Stimulated activated CD8-positive, alpha-beta memory T cell treated with anti-CD3 and anti-CD28 coated beads, Interleukin-12 subunit alpha, Interleukin-12 subunit beta, amount 100 ng/mL, for 24 hours (primary cell): ENCODE data around the gene RPL29.
"Not testable (repeated sequence)": the region's sequence is repeated elsewhere in the genome, so short reads cannot be mapped to it uniquely, and the experiment has no call there.

Source experiments
- DNase-seq: peaks from one replicate; pipeline ENCODE4 v3.0.0-alpha.2; 2020; ENCODE audit errors: extremely low read depth

The RPL29 gene

DNA sequence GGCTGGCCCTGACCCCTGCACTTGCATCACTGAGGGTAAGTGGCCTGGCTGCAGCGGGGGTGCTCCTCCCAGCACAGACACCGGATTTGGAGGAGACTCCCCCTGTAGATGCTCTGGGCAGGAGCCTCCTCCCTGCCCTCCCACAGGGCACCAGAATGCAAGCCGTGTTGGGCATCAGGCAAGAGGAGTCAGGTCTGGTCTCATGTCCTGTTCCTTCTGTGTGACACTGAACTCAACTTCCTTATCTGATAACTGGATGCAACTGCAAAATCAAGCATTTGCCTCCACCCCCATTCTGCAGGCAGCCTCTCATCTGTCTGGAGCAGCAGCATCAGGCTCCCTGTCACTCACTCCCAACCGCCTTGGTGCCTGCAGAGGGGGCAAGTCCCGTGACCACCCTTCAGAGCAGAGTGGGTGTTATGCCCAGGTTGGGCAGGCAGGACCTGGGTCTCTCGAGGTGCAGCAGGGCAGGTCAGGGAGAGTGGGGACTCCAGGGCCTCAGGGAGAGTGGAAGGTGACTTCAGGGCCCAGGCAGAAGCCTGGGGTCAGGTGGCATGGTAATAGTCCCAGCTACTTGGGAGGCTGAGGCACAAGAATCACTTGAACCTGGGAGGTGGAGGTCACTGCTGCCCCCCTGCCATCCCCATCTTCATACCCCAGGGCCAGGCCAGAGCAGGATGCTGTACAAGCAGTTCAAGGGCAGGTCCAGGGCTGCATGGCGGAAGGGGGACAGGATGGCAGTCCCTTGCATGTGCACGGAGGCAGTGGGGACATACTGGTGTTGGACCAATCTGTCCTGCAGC lies 10.5 kb upstream of the RPL29 start:
- no peak for DNase-seq

DNA sequence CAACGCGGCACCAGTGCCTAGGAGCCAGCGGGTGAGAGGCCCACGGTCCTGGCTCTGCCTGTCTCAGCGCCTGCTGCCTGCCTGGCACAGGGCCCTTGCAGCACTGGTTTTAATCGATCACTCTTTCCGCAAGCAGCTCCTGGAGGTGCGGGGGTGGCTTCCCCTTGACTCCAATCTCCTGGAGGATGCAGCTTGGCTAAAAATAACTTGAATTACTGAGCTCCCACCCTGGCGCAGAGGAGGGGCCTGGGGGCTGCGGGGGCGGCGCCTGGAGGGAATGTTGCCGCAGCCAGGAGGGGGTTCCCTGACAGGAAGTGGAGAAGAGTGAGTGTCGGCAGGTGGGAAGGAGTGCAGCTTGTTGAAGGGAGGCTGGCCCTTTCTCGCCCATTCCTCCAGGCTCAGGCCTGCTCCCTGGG lies 9.9 kb upstream of the RPL29 start:
- no peak for DNase-seq

DNA sequence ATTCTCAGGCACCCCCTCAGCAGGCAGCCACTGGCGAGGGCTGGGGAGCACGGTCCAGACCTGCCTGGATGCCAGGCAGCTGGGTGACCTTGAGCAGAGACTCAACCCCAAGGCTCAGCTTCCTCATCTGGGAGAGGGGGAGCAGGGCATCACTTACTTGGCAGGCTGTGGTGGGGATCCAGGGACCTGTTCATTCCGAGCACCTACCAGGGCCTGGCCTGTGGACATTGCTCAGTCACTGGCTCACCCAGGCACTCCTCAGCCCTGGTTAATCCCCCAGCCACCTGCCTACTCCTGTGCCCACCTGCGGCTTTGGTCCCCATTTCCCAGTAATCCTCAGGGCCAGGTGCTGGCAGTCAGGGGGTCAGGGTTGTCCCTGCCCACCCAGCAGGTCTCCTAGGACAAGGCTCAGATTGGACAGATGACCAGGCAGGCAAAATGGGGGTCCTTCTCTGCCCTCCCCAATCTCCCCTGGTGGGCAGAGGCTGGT lies 9.3 kb upstream of the RPL29 start:
- DNase-seq = no peak

DNA sequence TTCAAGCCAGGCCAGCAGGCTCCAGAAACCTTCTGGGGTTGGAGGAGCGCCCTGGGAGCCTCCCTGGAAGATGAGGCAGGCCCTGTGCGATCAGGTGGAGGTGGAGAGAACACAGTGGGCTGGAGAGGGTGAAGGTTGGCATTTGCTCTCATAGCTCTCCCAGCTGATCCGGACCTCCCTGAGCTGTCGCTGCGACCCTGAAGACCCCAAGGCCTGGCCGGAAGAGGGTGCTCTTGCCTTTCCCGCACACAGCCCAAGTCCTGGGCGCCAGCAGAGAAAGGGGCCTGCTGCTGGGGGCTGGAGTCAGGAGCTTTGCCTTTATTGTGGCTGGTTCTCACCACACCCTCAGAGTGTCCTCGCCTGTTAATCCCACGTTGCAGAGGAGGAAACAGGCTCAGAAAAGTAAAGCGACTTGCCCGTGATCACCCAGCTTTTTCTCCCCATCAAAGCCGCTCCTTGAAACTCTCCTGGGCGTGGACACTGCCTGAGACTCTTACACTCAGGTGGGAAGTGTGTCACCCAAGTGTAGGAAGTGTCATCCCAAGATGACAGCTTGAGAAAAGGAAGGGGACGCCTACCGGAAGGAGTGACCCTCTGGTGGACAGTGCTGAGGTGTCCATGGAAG lies 8.6 kb upstream of the RPL29 start:
- no peak for DNase-seq

DNA sequence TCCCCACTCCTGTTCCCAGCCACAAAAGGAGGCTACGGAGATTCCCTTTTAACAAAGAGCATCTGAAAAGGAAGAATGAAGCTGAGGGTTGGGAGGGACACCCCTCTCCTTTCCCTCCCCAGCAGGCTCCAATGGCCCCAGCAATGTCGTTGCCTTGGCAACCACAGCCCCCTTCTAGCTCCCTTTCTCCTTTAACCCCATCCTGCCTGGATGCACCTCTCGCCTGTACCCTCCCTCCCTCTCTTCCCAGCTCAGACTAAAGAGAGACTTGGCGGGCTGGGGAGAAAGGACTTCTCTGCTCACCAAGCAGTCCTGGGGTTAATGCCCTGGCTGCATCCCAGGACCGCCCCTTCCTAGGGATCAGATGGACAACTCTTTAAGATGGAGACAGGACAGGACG lies 7.1 kb upstream of the RPL29 start:
- no peak for DNase-seq

DNA sequence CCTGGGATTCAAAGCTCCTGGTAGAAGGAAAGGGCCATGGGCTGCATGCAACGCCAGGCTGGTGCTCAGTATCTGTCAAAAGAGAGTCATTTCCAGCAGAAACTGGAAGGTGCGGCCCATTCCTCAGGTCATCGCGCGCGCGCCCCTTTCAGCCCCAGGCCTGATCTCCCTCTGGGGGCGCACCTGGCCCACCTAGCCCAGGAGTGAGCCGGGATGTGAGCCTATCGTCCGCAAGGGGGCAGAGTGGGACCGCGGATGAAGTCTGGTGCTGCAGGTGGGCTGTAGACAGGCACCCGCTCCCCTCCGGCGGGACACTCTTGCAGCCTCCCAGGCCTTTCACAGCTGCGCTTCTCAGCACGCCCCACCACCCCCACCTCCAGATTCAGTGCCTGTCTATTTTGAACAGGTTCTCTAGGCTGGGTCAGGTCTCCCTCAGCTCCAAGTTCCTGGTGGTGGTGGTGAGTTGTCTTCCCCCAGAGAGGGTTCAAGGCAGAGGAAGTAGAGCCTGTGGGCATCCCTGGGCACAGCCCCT lies 5.8 kb upstream of the RPL29 start:
- DNase-seq = peak; percentile 65

DNA sequence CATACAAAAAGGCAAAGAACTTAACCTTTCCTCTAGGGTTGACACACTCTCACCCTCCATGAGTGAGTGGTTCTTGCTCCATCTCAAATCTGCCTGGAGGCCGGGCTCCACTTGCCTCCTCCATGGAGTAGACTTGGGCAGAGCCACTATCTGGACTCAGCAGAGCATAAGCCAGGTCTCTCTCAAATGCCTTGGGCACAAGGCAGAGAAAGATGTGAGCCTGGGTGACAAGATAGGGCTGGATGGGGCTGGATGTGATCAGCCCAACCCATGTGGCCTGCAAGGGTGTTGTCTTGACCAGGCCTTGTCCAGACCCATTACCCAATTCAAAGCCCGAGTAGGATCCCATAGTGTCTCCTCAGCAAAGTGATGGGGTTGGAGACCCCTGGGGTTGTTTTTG lies 4.2 kb upstream of the RPL29 start:
- no peak for DNase-seq

DNA sequence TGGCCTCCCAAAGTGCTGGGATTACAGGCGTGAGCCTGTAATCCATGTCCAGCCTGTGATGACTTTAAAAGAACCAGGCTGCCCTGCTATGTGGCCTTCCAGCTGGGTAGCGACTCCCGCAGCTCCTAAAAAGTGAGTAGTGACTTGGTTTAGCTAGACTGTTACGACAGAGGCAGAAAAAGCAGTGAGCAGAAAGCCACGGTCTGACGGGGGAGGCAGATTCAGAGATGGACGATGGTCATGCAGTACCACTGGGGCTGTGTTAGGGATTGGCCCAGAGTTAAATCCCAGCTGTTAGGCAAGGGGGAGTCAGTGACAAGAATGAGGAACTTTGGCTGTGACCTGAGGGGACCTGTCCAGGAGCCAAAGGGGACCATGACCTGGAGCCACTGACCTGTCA lies 3.1 kb upstream of the RPL29 start:
- DNase-seq = no peak

DNA sequence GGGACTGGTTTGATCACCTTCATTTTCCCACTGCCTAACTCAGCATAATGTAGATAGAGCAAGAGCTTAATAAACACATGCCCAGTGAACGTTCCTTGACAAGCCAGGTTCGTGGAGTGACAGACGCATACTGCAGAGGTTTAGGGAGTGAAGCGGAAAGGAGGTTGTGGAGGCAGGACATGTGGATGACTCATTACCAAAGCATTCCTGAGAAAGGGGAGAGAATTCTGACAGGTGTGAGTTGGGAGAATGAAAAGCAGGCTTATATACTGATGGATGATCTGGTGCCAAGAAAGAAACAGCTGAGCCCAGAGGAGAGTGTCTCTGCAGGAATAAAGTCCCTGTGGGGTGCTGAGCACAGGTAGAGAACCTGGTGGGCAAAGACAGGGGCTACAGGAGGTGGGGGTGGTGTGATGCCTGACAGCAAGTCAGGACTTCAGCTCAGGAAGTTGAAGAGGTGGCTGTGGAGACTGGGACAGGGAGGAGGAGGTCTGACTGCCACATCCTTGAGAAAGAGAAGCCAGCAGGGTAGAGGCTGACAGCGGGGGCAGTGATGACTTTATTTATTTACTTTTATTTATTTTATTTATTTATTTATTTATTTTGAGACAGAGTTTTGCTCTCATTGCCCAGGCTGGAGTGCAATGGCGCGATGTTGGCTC lies 2.4 kb upstream of the RPL29 start:
- DNase-seq = no peak

DNA sequence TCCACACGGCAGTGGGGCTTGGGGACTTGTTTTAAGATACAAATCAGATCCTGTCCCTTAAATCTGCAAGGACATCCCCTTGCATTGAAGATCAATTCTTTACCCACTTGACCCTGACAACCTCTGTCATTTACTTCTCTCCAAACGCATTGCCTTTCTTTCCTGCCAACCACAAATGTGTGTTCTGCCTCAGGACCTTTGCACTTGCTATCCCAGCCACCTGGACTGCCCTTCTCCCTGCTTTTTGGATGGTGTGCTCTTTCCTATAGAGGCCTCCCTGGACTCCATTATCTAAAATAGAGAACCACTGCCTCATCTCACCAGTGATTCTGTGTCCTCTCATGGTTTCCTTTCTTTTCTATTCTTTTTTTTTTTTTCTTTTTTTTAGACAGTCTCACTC lies 1.5 kb upstream of the RPL29 start:
- DNase-seq = no peak

DNA sequence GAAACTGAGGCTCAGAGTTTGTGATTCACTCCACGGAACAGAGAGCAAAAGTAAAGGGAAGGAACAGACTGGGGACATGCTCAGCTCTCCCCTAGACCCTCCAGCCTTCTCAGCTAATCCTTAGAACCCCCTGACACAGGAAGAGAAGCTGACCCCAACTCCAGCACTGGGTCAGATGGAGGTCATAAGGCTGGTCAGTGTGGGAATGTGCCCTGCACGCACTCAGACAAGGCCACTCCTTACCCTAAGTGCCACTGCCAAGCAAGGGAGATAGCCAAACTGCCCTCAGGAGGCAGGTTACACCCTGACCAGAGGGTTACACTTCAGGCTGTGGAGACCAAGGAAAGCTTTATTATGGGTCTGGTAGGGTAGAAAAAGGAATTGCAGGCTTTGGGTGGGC lies 1.2 kb downstream of the RPL29 start:
- no peak for DNase-seq

DNA sequence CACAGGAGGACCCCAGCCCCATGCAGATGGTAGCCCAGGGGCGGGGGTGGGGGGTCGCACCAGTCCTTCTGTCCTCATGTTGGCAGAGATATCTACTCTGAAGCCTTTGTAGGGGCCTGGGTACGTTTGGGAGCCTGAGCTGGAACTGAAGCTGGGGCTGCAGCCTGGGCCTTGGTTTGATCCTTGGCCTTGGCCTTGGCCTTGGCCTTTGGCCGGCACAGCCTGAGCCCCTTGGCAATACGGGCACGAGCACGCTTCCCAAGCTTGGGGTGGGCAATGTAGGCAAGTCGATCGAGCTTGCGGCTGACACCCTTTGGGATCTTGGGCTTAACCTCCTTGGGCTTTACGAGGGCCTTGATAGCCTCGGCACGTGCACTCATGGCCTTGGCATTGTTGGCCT lies 2.0 kb downstream of the RPL29 start:
- DNase-seq = not testable (repeated sequence)

DNA sequence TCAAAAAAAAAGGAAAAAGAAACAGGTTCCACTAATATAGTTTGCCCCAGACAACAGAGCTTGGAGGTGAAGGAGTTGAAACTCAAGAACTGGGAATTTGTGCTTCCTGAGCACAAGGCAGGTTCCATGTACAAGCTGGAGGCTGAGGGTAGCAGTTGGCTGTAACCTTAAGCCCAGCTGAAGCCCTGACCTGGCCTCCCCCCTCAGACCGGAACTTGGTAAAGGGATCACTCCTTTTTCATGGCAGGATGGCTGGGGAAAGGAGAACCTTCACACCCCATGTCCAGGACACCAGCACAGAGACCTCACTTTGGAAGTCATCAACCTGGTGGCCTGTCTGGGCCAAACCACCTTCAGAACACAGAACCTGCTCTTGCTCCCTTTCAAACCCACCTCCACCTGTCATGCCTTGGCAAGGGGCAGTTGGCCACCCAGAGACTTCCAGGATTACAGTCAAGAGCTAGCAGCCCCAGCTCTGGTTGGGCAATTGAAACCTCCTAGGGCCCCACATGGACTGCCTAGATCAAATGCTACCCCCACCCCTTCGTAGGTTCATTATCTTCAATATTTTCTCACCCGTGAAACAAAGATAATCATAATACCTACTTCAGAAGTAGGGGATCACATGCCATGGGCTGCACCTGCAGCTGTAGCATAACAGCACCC lies 3.5 kb downstream of the RPL29 start:
- DNase-seq = no peak

DNA sequence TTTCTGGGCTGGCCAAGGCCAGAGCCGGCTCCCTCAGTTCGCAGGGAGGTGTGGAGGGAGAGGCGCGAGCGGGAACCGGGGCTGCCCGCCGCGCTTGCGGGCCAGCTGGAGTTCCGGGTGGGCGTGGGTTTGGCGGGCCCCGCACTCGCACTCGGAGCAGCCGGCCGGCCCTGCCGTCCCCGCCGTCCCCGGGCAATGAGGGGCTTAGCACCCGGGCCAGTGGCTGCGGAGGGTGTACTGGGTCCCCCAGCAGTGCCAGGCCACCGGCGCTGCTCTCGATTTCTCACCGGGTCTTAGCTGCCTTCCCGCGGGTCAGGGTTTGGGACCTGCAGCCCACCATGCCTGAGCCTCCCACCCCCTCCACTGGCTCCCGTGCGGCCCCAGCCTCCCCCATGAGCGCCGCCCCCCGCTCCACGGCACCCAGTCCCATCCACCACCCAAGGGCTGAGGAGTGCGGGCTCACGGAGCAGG lies 5.2 kb downstream of the RPL29 start:
- DNase-seq = not testable (repeated sequence)

DNA sequence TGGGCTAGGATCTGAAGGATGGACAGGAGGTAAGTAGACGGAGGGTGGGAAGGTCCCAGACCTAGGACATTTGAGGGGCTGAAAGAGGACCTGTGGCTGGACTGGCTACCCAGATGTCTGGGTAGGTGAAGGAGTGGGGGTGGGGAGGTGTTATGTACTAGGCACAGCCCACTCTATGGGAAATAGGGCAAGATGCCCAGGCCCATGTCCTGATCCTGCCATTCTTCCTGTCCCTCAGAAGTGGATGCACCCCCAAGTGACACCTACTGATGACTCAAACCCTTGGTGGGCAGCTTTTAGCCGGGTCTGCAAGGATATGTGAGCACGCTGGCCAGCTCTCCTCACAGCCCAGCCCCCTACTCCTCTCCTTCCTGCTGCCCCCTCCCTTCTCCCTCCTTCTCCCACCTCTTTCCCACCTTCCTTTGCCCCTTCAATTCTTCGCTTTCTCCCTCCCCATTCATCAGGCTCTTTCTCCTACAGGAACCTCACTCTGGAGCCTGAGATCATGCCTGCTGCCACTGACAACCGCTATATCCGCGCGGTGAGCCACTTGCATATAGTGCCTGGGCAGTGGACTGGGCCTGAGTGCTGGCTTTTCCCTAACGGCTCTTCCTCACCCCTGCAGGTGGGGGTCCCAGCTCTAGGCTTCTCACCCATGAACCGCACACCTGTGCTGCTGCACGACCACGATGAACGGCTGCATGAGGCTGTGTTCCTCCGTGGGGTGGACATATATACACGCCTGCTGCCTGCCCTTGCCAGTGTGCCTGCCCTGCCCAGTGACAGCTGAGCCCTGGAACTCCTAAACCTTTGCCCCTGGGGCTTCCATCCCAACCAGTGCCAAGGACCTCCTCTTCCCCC lies 7.2 kb downstream of the RPL29 start:
- no peak for DNase-seq

DNA sequence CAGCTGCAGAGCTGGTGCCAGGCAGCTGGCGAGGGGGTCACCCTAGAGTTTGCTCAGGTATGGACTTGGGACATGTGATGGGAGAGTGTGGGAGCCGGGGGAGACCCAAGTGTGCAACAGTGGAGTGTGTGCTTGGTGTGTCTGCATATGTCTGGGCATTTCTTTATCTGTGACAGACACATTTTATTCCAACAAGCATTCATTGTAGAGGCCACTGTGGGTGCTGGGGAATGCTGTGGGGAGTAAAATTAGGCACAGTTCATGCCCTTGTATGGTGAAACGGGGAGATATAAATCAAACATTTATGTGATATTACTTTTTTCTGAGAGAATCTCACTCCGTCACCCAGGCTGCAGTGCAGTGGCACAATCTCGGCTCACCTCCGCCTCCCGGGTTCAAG lies 8.1 kb downstream of the RPL29 start:
- no peak for DNase-seq

DNA sequence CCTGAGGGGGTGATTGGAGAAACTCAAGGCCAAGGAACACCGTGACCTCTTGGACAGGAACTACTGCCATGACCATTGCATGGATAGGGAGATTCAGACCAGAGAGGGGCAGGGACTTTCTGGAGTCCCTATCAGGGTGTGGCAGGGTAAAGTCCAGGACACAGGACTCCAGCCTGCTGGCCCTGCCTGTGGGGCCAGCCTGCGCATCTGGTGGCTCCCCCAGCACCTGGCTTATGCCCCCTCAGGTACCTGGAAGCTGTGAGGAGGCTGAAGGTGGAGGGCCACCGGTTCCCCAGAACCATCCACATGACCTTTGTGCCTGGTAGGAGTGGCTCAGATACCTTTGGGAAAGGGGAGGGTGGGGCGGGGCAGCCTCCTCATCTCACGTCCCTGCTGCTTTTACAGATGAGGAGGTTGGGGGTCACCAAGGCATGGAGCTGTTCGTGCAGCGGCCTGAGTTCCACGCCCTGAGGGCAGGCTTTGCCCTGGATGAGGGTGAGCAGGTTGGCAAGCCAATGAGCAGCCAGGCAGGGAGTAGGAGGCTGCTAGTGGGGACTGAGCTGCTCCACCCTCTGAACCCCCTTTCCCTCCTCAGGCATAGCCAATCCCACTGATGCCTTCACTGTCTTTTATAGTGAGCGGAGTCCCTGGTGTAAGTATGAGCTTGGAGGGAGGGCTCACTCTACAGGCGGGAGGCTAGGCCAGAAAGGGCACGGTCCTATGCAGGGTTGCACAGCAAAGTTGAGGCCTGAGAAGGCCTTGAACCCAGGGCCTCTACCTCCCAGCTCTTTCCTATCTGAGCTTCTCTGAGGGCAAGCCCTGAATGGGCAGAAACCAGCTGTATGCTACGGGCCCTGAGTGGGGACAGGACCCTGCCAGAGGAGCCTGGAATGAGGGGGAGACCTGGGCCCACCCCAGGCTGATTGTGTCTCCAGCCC lies 9.4 kb downstream of the RPL29 start:
- DNase-seq = no peak

DNA sequence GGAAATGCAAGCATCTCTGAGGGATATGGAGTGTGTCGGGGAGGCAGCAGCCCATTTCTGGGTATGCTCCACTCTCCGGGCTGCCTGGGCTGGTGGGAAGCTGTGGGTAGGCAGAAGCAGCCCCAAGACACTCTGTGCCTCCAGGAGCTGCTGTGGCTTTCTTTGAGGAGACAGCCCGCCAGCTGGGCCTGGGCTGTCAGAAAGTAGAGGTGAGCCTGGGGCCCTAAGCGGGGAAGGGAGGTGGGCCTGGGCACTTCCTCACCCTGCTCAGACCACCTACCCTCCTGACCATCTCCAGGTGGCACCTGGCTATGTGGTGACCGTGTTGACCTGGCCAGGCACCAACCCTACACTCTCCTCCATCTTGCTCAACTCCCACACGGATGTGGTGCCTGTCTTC lies 10.6 kb downstream of the RPL29 start:
- no peak for DNase-seq

DNA sequence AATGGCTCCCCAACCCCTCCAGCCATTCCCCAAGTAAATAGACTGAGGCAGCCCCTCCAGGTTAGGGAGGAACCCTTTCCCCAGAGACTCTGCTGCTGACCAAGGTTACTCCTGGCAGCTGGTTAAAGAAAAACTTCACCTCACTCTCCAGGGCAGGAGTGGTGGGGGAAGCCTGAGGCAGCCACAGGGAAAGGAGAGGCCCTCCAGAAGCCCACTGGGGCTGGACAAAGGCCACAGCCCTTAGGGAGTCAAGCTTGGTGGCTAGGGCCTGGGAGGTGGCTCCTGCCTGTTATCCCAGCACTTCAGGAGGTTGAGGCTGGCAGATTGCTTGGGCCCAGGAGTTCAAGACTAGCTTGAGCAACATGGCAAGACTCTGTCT lies 11.4 kb downstream of the RPL29 start:
- DNase-seq = no peak
